ENCODE results near the gene FAM221B. TPM values are rescaled to one million over a fixed set of nuclear protein-coding genes. Genes with fewer than 3 reads are reported as not detected.

The FAM221B gene
- total RNA-seq, 3 donors from 2014 or later (not counting 1 experiment from before 2014, with no cell fraction given) = not detected

DNA sequence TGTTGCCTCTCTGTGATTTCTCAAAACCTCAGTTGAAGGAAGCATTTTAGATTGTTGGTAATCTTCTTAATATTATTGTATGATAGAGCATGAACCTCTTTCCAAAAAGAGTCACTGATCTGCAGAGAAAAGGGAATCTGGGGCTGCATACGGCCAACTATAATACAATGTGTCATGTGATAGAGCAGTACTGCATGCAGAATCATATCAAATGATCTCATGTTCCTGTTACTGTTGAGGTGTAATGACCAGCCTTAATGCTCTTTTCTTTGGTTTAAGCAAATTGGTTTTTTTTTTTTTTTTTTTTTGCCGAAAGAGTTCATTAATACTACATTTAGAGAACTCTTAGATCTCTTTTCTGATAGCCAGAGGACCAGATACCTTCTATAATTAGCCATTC, 61.5 kb downstream of the FAM221B start:
- no peaks in the 10 kb centered on the region for H3K36me3 ChIP-seq (ENCODE audit: control insufficient read depth, insufficient read depth, low read length)
- no peaks in the 10 kb centered on the region for H3K27me3 Mint-ChIP-seq (ENCODE audit: low read depth in 2 of 2)
- no peaks in the 10 kb centered on the region for H3K9me3 Mint-ChIP-seq
- intact Hi-C loops (cut with micrococcal nuclease) = no loop called here
- ATAC-seq (no peak), DNase-seq (no peak)
- no peaks in the 10 kb centered on the region for H3K27me3 ChIP-seq (ENCODE audit: control insufficient read depth, insufficient read depth, low read length)
- H3K27ac ChIP-seq (ENCODE audit: low read length) = no peak overlapping the region
- H3K9me3 ChIP-seq (ENCODE audit: control insufficient read depth, insufficient read depth, low read length) = no peaks in the 10 kb centered on the region
- 85% methylated on average over 1 of the region's 2 CpGs for WGBS (ENCODE audit: insufficient coverage)
- H3K27ac Mint-ChIP-seq = no peak overlapping the region
- H3K4me3 ChIP-seq (ENCODE audit: low read length) = no peak overlapping the region
- H3K4me1 Mint-ChIP-seq = no peaks in the 10 kb centered on the region
- H3K4me3 Mint-ChIP-seq = no peak overlapping the region
- no peaks in the 10 kb centered on the region for H3K4me1 ChIP-seq (ENCODE audit: control insufficient read depth, insufficient read depth, low read length)
- no peaks in the 10 kb centered on the region for H3K36me3 Mint-ChIP-seq
- TF ChIP-seq, protein P1, sequence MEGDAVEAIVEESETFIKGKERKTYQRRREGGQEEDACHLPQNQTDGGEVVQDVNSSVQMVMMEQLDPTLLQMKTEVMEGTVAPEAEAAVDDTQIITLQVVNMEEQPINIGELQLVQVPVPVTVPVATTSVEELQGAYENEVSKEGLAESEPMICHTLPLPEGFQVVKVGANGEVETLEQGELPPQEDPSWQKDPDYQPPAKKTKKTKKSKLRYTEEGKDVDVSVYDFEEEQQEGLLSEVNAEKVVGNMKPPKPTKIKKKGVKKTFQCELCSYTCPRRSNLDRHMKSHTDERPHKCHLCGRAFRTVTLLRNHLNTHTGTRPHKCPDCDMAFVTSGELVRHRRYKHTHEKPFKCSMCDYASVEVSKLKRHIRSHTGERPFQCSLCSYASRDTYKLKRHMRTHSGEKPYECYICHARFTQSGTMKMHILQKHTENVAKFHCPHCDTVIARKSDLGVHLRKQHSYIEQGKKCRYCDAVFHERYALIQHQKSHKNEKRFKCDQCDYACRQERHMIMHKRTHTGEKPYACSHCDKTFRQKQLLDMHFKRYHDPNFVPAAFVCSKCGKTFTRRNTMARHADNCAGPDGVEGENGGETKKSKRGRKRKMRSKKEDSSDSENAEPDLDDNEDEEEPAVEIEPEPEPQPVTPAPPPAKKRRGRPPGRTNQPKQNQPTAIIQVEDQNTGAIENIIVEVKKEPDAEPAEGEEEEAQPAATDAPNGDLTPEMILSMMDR (IDR thresholded peaks at IDR 0.05) = no peak

Other genes with a start within 250 kb of the FAM221B start
- gene TESK1, start 223.5 kb downstream of the FAM221B start, total RNA-seq = 10 to 100 TPM; 40.7 to 72.5 (median 47.5) TPM
- gene CD72, start 210.3 kb downstream of the FAM221B start, total RNA-seq = 10 to 100 TPM; 27.0 to 48.1 (median 32.3) TPM
- 1 to 10 TPM in 2 of 3 donors, not detected in 1; 1.2 to 1.4 TPM for gene SIT1, start 177.8 kb downstream of the FAM221B start, total RNA-seq
- 1,000 to 10,000 TPM; 5,042 to 6,602 (median 5,874) TPM for gene RMRP, start 170.7 kb downstream of the FAM221B start, total RNA-seq
- 10 to 100 TPM; 30.9 to 37.9 (median 36.8) TPM for gene CCDC107, start 170.4 kb downstream of the FAM221B start, total RNA-seq
- 1 to 10 TPM; 1.3 to 3.2 (median 1.5) TPM for gene ARHGEF39, start 163.5 kb downstream of the FAM221B start, total RNA-seq
- gene CA9, start 154.8 kb downstream of the FAM221B start, total RNA-seq = not detected
- gene TPM2, start 138.8 kb downstream of the FAM221B start, total RNA-seq = 10 to 100 TPM; 20.9 to 23.8 (median 22.9) TPM
- gene TLN1, start 96.5 kb downstream of the FAM221B start, total RNA-seq = 100 to 1,000 TPM; 509 to 552 (median 528) TPM
- gene CREB3, start 96.1 kb downstream of the FAM221B start, total RNA-seq = 10 to 100 TPM; 15.7 to 19.7 (median 18.8) TPM
- gene GBA2, start 79.5 kb downstream of the FAM221B start, total RNA-seq = 100 to 1,000 TPM in 2 of 3 donors, 10 to 100 TPM in 1; 76.4 to 118 (median 101) TPM
- gene RGP1, start 79.4 kb downstream of the FAM221B start, total RNA-seq = 10 to 100 TPM; 22.3 to 26.4 (median 23.3) TPM
- gene MSMP, start 74.5 kb downstream of the FAM221B start, total RNA-seq = not detected
- 1 to 10 TPM; 2.1 to 2.7 (median 2.4) TPM for gene NPR2, start 37.1 kb downstream of the FAM221B start, total RNA-seq
- gene SPAG8, start 16.5 kb downstream of the FAM221B start, total RNA-seq = 1 to 10 TPM; 2.0 to 2.4 (median 2.1) TPM
- 10 to 100 TPM; 25.8 to 27.5 (median 25.9) TPM for gene HINT2, start 13.7 kb downstream of the FAM221B start, total RNA-seq
- gene TMEM8B, start 496 bp upstream of the FAM221B start, total RNA-seq = 1 to 10 TPM; 5.2 to 7.8 (median 5.4) TPM
- not detected for gene OR13J1, start 41.7 kb upstream of the FAM221B start, total RNA-seq
- not detected for gene HRCT1, start 77.5 kb upstream of the FAM221B start, total RNA-seq
- not detected for gene SPAAR, start 80.8 kb upstream of the FAM221B start, total RNA-seq
- not detected for gene OR2S2, start 129.4 kb upstream of the FAM221B start, total RNA-seq
- gene RECK, start 208.2 kb upstream of the FAM221B start, total RNA-seq = 10 to 100 TPM in 1 of 3 donors, 1 to 10 TPM in 2; 7.4 to 10.3 (median 8.0) TPM